A549 treated with RU486 at 1 μM for 4 hours (cell line): ENCODE data around the gene TBC1D21. TPM values are rescaled to one million over a fixed set of nuclear protein-coding genes. Genes with fewer than 3 reads are reported as not detected.

ENCODE experiments used
- total RNA-seq: library from RNA; stranded (reverse); fragments of 200-300 nt; extraction: Qiagen RNA extraction; gene quantifications from 5 replicates; pipeline ENCODE4 v1.2.3, GENCODE V29; 2022; ENCODE audit warnings: low read depth

The TBC1D21 gene
- total RNA-seq: not detected in 5 replicates

GRCh38 chr15:73873456-73873855 lies at the start of gene TBC1D21:
Gene TBC1D21, plus strand, starts transcription at chr15:73873564. Its CDS starts 146 bp downstream, at chr15:73873710.

GRCh38 chr15:73926219-73927002 lies 53.0 kb downstream of the TBC1D21 start, which contains the start of gene LOXL1:
Gene LOXL1, plus strand, starts transcription at chr15:73926462. Its CDS starts 322 bp downstream, at chr15:73926784.

Other genes with a start within 250 kb of the TBC1D21 start
- 191 to 219 TPM (median 195 TPM) in 5 replicates for gene NPTN, start 240.2 kb upstream of the TBC1D21 start, total RNA-seq
- gene CD276, start 189.2 kb upstream of the TBC1D21 start, total RNA-seq: 66.9 to 93.5 TPM (median 80.5 TPM) in 5 replicates
- 1.2 to 2.4 TPM (median 2.0 TPM) in 5 replicates for gene INSYN1, start 120.2 kb upstream of the TBC1D21 start, total RNA-seq
- gene LOXL1, start 52.9 kb downstream of the TBC1D21 start, total RNA-seq: 0.59 to 1.1 TPM (median 0.76 TPM) in 5 replicates
- gene STOML1, start 118.7 kb downstream of the TBC1D21 start, total RNA-seq: 8.4 to 12.3 TPM (median 10.5 TPM) in 5 replicates
- 10.5 to 17.3 TPM (median 14.8 TPM) in 5 replicates for gene PML, start 121.2 kb downstream of the TBC1D21 start, total RNA-seq
- gene GOLGA6A, start 209.0 kb downstream of the TBC1D21 start, total RNA-seq: 0.07 to 0.13 TPM (median 0.08 TPM) in 4 of 5 replicates, not detected in the other